ENCODE measurements around the gene LPP.

- TF ChIP-seq CTCF (IDR thresholded peaks at IDR 0.05) = no peak
- TF ChIP-seq POLR2A (IDR thresholded peaks at IDR 0.05) = no peak
Observed at GRCh38 chr3:188646592-188646991, 492.6 kb downstream of the LPP start.
